B cell (primary cell): ENCODE data around the gene RBL1. TPM values are rescaled to one million over a fixed set of nuclear protein-coding genes. Genes with fewer than 3 reads are reported as not detected.

Experiments used
- ATAC-seq: fragments of 200-7000 bp; cut with Tn5 transposase; one replicate; pipeline ENCODE4 v1.10.0; 2021; ENCODE audit warnings: low read depth, mild to moderate bottlenecking, moderate number of reproducible peaks, moderate library complexity
- CTCF ChIA-PET: fragments of 350-600 bp; sonication (Branson Sonifier 250); formaldehyde crosslinking; loops from one replicate; lab custom pipeline; 2021; ENCODE audit warnings: antibody characterized with exemption, inconsistent platforms; lab: Charles Lee
- POLR2A ChIA-PET: fragments of 350-600 bp; sonication (Branson Sonifier 250); formaldehyde crosslinking; loops from one replicate; lab custom pipeline; 2021; ENCODE audit warnings: antibody characterized with exemption; lab: Charles Lee
- DNase-seq: peaks from one replicate; pipeline ENCODE4 v3.0.0; 2013
- H2AFZ ChIP-seq: 2 replicates; pipeline ENCODE4 v1.6.1; 2012; ENCODE audit warnings: mild to moderate bottlenecking, low read depth, low read length; ENCODE audit not compliant: insufficient read depth, poor library complexity, severe bottlenecking
- H3K27ac ChIP-seq, 2 donors: 1 replicate in 1 of 2; 2 replicates in 1 of 2; pipeline ENCODE4 v1.5.1; 2012 to 2013; ENCODE audit warnings: low read length in 2 of 2, mild to moderate bottlenecking in 2 of 2, moderate library complexity in 1 of 2
- H3K27me3 ChIP-seq, 4 experiments: fragments of 200-600 bp in 1 of 4; sonication (generic) in 1 of 4; replicated peaks in 1 of 4; 1 replicate in 2 of 4; 2 replicates in 2 of 4; pipeline versions ENCODE4 v1.6.1 to v1.7.0; 2013 to 2016; ENCODE audit warnings: low read length in 3 of 4, mild to moderate bottlenecking in 2 of 4, mixed read lengths in 1 of 4, moderate library complexity in 1 of 4; ENCODE audit not compliant: insufficient read depth in 4 of 4, control insufficient read depth in 3 of 4; ENCODE audit errors: control extremely low read depth in 1 of 4
- H3K36me3 ChIP-seq, 2 experiments: replicated peaks in 1 of 2; 1 replicate in 1 of 2; 2 replicates in 1 of 2; pipeline versions ENCODE4 v1.6.1 to v1.7.1; 2013; ENCODE audit warnings: low read length in 1 of 2; ENCODE audit not compliant: insufficient read depth in 2 of 2, control insufficient read depth in 1 of 2; ENCODE audit errors: control extremely low read depth in 1 of 2, extremely low read depth in 1 of 2
- H3K4me1 ChIP-seq, 2 donors: fragments of 200-600 bp in 1 of 2; sonication (generic) in 1 of 2; 1 replicate in 1 of 2; 2 replicates in 1 of 2; pipeline versions ENCODE4 v1.5.1 to v1.6.1; 2013 to 2017; ENCODE audit warnings: low read length in 2 of 2; ENCODE audit not compliant: control insufficient read depth in 2 of 2, insufficient read depth in 2 of 2
- H3K4me2 ChIP-seq: replicated peaks from 2 replicates; pipeline ENCODE3; 2012; ENCODE audit warnings: mild to moderate bottlenecking, low read depth, low read length; ENCODE audit not compliant: poor library complexity, severe bottlenecking
- H3K4me3 ChIP-seq, 5 experiments: fragments of 200-600 bp in 1 of 5; sonication (generic) in 1 of 5; 1 replicate in 3 of 5; 2 replicates in 2 of 5; pipeline versions ENCODE4 v1.5.1 to v1.7.0; 2011 to 2016; ENCODE audit warnings: low read length in 4 of 5, mild to moderate bottlenecking in 4 of 5, low read depth in 2 of 5, control low read depth in 1 of 5, moderate library complexity in 1 of 5; ENCODE audit not compliant: insufficient read depth in 1 of 5; ENCODE audit errors: control extremely low read depth in 1 of 5, extremely low read depth in 1 of 5
- H3K79me2 ChIP-seq: fragments of 200-600 bp; sonication (generic); one replicate; pipeline ENCODE4 v1.6.0; 2016; ENCODE audit warnings: low read length; ENCODE audit not compliant: control insufficient read depth, insufficient read depth
- H3K9ac ChIP-seq: fragments of 200-600 bp; sonication (generic); 2 replicates; pipeline ENCODE4 v1.6.1; 2017; ENCODE audit warnings: mild to moderate bottlenecking, low read length, moderate library complexity
- H3K9me3 ChIP-seq, 3 donors: one replicate each; pipeline versions ENCODE4 v1.6.1 to v1.7.1; 2013; ENCODE audit warnings: low read length in 2 of 3; ENCODE audit not compliant: control insufficient read depth in 2 of 3, insufficient read depth in 1 of 3; ENCODE audit errors: control extremely low read depth in 1 of 3
- H4K20me1 ChIP-seq: 2 replicates; pipeline ENCODE4 v1.6.0; 2012; ENCODE audit warnings: mild to moderate bottlenecking, low read length; ENCODE audit not compliant: insufficient read depth, control insufficient read depth, poor library complexity, severe bottlenecking
- H3K27ac Mint-ChIP-seq: one replicate; pipeline ENCODE4 v1.8.0; 2021; ENCODE audit warnings: mixed read lengths
- H3K27me3 Mint-ChIP-seq: one replicate; pipeline ENCODE4 v1.8.0; 2021; ENCODE audit warnings: mixed read lengths
- H3K4me1 Mint-ChIP-seq: one replicate; pipeline ENCODE4 v1.8.0; 2021; ENCODE audit warnings: mixed read lengths
- H3K4me3 Mint-ChIP-seq: one replicate; pipeline ENCODE4 v1.8.0; 2021; ENCODE audit warnings: mixed read lengths
- H3K9me3 Mint-ChIP-seq: one replicate; pipeline ENCODE4 v1.8.0; 2022; ENCODE audit warnings: mixed read lengths; ENCODE audit not compliant: insufficient read depth
- CTCF ChIP-seq: fragments of 200-600 bp; IDR thresholded peaks from one replicate; pipeline ENCODE4 v1.8.0; 2022; ENCODE audit warnings: antibody characterized with exemption, mild to moderate bottlenecking
- EZH2 ChIP-seq: IDR thresholded peaks from 2 replicates; pipeline ENCODE4 v1.6.1; 2012; ENCODE audit warnings: borderline replicate concordance, low read depth, mild to moderate bottlenecking, moderate library complexity, low read length; ENCODE audit not compliant: insufficient read depth, poor library complexity, severe bottlenecking
- WGBS: methylation state at CpG from one replicate; pipeline ENCODE4 v1.1.5; 2013; ENCODE audit warnings: missing lambda C conversion rate; ENCODE audit not compliant: insufficient coverage; 5-methylcytosine and 5-hydroxymethylcytosine counted together
- intact Hi-C: fragments of 100-400 bp; cut with micrococcal nuclease; formaldehyde crosslinking; loops from one replicate; pipeline ENCODE4 v1.10.0; 2022
- polyA plus RNA-seq: library from polyadenylated mRNA; depleted of rRNA; stranded (reverse); fragments of >200 nt; gene quantifications from 2 replicates; pipeline ENCODE4 v1.2.3, GENCODE V29; 2012
- total RNA-seq, 2 donors: library from RNA; stranded (reverse); fragments of 120-200 nt in 1 of 2; gene quantifications; 1 replicate in 1 of 2; 2 replicates in 1 of 2; pipeline versions ENCODE4 v1.2.3 to v1.2.4, GENCODE V29; 2013 to 2022

The RBL1 gene
- total and polyA plus RNA-seq, 2 donors (not counting 1 experiment from before 2014, with no cell fraction given) = 8.1 to 27.8 TPM

DNA sequence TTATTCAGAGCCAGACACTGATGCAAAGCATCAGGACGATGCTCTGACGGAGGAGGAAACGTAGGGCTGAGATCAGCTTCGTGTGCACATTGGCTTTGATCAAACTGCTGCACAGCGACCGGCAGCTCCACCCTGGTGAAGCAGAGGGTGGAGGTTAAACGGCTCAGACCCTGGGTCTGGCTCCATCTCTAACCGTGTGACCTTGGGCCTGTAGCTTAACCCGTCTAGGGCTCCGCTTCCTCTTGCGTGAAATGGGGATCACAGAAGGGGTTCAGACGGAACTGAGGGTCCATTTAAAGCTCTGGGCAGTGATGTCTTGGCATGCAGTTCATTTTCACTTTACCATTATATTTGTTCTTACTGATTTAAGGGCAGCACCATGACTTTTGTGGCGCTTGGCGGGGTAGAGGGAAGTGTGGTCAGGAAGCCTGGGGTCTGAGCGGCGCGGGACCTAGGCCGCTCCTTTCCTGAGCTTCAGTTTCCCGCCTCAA lies 644 bp downstream of the RBL1 start:
- H3K4me3 ChIP-seq = peak overlapping the region; percentile 42 to 77 (median 73)
- POLR2A ChIA-PET = interaction anchor here (1.1 to 1.6 kb wide), 2 partner anchors 84 to 87 kb away, joined by 4 to 8 read pairs; partner anchors contain the start of genes MROH8 and RPN2
- no peaks in the 10 kb centered on the region for H3K9me3 Mint-ChIP-seq
- peaks cover 29% of the 10 kb centered on the region for H3K4me1 Mint-ChIP-seq
- 1% methylated on average over 15 of the region's 19 CpGs for WGBS
- CTCF ChIA-PET = interaction anchor here (0.6 to 2.0 kb wide), 5 partner anchors 8 to 86 kb away, joined by 3 to 7 read pairs (median 4); partner anchors contain the start of genes MROH8 and RPN2
- no peaks in the 10 kb centered on the region for H3K27me3 Mint-ChIP-seq
- peak overlapping the region; percentile 98 for H3K4me3 Mint-ChIP-seq
- H3K27ac ChIP-seq = peak overlapping the region; percentile 88 to 95
- intact Hi-C loops = loop anchor here (5.0 to 10.0 kb wide), 3 partner anchors 53 to 1143 kb away; partner anchors contain the start of gene SCAND1
- ATAC-seq (no peak), DNase-seq (no peak)
- TF ChIP-seq CTCF (no peak), EZH2 (no peak)
- H3K36me3 ChIP-seq = peaks cover 2 to 9% of the 10 kb centered on the region in 2 experiments
- H3K27me3 ChIP-seq = no peaks in the 10 kb centered on the region
- H2AFZ ChIP-seq = peak overlapping the region; percentile 96
- peak overlapping the region; percentile 79 for H3K9ac ChIP-seq
- H3K79me2 ChIP-seq = peaks cover 49% of the 10 kb centered on the region
- no peaks in the 10 kb centered on the region for H4K20me1 ChIP-seq
- H3K9me3 ChIP-seq = no peaks in the 10 kb centered on the region
- peaks cover 13 to 28% of the 10 kb centered on the region in 2 donors for H3K4me1 ChIP-seq
- H3K4me2 ChIP-seq = peak overlapping the region; percentile 82
- H3K27ac Mint-ChIP-seq = peak overlapping the region; percentile 82

DNA sequence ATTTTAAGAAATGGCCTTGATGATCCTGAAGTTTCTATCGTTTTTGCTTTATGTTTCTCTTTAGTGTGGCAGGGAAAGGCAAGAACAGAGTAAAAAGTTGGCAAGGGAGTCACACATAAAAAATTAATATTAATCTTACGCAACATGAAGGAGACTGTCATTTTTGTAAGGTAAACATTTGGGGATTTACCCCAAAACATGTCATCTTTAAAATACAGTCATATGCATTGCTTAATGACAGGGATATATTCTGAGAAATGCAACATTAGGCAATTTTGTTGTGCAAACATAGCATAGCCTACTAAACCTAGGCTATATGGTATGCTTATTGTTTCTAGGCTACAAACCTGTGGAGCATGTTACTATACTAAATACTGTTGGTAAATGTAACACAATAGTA lies 5.4 kb downstream of the RBL1 start:
- Histone ChIP-seq H3K27ac (no peak overlapping the region), H3K4me2 (no peak overlapping the region), H2AFZ (no peak overlapping the region), H3K36me3 (peaks cover 3 to 23% of the 10 kb centered on the region in 2 experiments), H3K4me3 (no peak overlapping the region), H3K9me3 (no peaks in the 10 kb centered on the region), H3K79me2 (peaks cover 80% of the 10 kb centered on the region), H4K20me1 (no peaks in the 10 kb centered on the region), H3K9ac (no peak overlapping the region), H3K27me3 (no peaks in the 10 kb centered on the region), H3K4me1 (peaks cover 7 to 22% of the 10 kb centered on the region in 2 donors)
- DNase-seq (no peak), ATAC-seq (no peak)
- no CpG with 5 or more reads among the region's 2 CpGs for WGBS
- Mint-ChIP-seq H3K4me1 (peaks cover 20% of the 10 kb centered on the region), H3K27ac (no peak overlapping the region), H3K4me3 (no peak overlapping the region), H3K27me3 (no peaks in the 10 kb centered on the region), H3K9me3 (no peaks in the 10 kb centered on the region)
- ChIA-PET POLR2A (no interaction called here), CTCF (interaction anchor here (2.6 kb wide), 1 partner anchor 8 kb away, joined by 7 read pairs; no protein-coding TSS in a partner anchor)
- TF ChIP-seq EZH2 (no peak), CTCF (no peak)
- intact Hi-C loops = loop anchor here (10.0 kb wide), 1 partner anchor 626 kb away; no protein-coding TSS in a partner anchor
